ENCODE measurements around the gene P2RY13. TPM values are rescaled to one million over a fixed set of nuclear protein-coding genes. Genes with fewer than 3 reads are reported as not detected.
A peak's percentile ranks its signal among the peaks of the same experiment; 100 is the strongest.

Gene P2RY13
- total RNA-seq, 1 experiment from 2014 or later = not detected

DNA sequence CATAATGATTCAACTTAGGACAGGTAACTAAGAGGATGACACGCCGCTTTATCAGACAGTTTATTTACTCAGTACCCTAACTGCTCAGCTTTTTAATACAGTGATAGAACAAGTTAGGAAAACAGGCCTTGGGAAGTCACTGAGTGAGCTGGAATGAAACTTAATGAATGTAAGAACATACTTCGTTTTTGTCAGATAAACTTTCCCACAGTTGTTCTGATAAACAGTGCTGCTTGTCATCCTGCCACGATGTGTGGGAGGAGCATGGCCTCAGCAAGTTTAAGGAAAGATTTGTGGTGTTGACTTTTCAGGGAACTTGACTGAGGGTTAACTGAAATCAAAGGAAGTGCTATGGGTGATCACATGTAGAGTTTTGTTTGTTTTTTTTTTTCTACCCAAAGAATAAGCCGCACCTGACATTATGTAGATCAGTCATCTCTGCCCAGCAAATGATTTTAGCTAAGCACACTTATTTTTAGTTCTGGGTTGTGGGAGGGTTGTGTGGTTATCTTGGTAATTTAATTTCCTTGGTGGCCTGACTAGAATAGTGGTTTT, 45.4 kb downstream of the P2RY13 start:
- H4K20me1 ChIP-seq (ENCODE audit: low read length) = no peaks in the 10 kb centered on the region
- no peaks in the 10 kb centered on the region for H3F3A ChIP-seq (ENCODE audit: low read length, unreplicated experiment)
- peak overlapping the region; percentile 2 for H3K27ac ChIP-seq (ENCODE audit: low read length)
- TF ChIP-seq, protein P1, sequence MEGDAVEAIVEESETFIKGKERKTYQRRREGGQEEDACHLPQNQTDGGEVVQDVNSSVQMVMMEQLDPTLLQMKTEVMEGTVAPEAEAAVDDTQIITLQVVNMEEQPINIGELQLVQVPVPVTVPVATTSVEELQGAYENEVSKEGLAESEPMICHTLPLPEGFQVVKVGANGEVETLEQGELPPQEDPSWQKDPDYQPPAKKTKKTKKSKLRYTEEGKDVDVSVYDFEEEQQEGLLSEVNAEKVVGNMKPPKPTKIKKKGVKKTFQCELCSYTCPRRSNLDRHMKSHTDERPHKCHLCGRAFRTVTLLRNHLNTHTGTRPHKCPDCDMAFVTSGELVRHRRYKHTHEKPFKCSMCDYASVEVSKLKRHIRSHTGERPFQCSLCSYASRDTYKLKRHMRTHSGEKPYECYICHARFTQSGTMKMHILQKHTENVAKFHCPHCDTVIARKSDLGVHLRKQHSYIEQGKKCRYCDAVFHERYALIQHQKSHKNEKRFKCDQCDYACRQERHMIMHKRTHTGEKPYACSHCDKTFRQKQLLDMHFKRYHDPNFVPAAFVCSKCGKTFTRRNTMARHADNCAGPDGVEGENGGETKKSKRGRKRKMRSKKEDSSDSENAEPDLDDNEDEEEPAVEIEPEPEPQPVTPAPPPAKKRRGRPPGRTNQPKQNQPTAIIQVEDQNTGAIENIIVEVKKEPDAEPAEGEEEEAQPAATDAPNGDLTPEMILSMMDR (conservative IDR thresholded peaks at IDR 0.05; ENCODE audit: low read depth, low read length) = no peak
- TF ChIP-seq EZH2 (IDR thresholded peaks at IDR 0.05; ENCODE audit: low read length, unreplicated experiment) = no peak
- no peak for TF ChIP-seq EZH2phosphoT487 (IDR thresholded peaks at IDR 0.05; ENCODE audit: borderline replicate concordance, low read length)
- H3K4me3 ChIP-seq (ENCODE audit: low read length) = no peak overlapping the region
- peak overlapping the region; percentile 29 for H3K4me2 ChIP-seq (ENCODE audit: low read length)
- no peaks in the 10 kb centered on the region for H3K36me3 ChIP-seq (ENCODE audit: low read depth, low read length)
- BruUV-seq (replicated peaks) = no TSS peak
- ATAC-seq (peak; percentile 62), DNase-seq (peak; percentile 58)
- no peaks in the 10 kb centered on the region for H3K9me3 ChIP-seq (ENCODE audit: low read length)
- intact Hi-C loops (cut with micrococcal nuclease) = loop anchor here (1.0 kb wide), 2 partner anchors 57 to 116 kb away; no protein-coding TSS in a partner anchor
- ChIA-PET POLR2A (ENCODE audit: unreplicated experiment) (no interaction called here), CTCF (interaction anchor here (0.6 to 1.0 kb wide), 4 partner anchors 9 to 426 kb away, joined by 3 to 8 read pairs (median 4); no protein-coding TSS in a partner anchor)
- no peaks in the 10 kb centered on the region for H3K27me3 ChIP-seq (ENCODE audit: low read length)
- no peaks in the 10 kb centered on the region for H3K79me2 ChIP-seq (ENCODE audit: low read length)
- no peaks in the 10 kb centered on the region for H3K9me2 ChIP-seq (replicated peaks; ENCODE audit: low read length)
- H2AFZ ChIP-seq (ENCODE audit: low read length) = peak overlapping the region; percentile 5
- H3K4me1 ChIP-seq (ENCODE audit: insufficient read depth, low read length) = peaks cover 18% of the 10 kb centered on the region
- H3K9ac ChIP-seq (ENCODE audit: low read length) = no peak overlapping the region

DNA sequence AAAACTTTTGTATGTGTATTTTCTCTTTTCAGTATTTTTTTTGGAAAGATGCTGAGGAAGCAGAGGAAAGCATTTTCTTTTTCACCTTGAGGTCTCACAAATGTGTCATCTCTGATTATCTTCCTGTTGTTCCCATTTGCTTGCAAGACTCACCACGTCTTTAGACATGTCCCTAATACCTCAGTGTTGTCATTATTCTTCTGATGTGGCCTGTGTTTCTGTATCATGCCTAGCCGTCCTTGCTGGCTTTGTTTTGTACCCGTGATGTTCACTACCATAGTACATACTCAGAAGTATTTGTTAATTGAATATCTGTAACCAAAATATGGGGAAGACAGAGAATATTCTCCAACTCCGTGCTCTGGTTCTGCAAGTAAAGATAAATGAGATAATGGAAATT, 46.0 kb downstream of the P2RY13 start:
- no peak overlapping the region for H3K4me3 ChIP-seq (ENCODE audit: low read length)
- H3K9me3 ChIP-seq (ENCODE audit: low read length) = no peaks in the 10 kb centered on the region
- ChIA-PET POLR2A (ENCODE audit: unreplicated experiment) (no interaction called here), CTCF (interaction anchor here (0.7 to 1.0 kb wide), 2 partner anchors 44 to 427 kb away, joined by 3 to 5 read pairs; no protein-coding TSS in a partner anchor)
- DNase-seq (no peak), ATAC-seq (0 out of 2 replicates have a peak, but pooled peaks have one; percentile 12)
- H3K4me1 ChIP-seq (ENCODE audit: insufficient read depth, low read length) = peaks cover 18% of the 10 kb centered on the region
- peak overlapping the region; percentile 11; the same call in 1 of the 2 replicates for H3K4me2 ChIP-seq (ENCODE audit: low read length)
- H3K9ac ChIP-seq (ENCODE audit: low read length) = no peak overlapping the region
- TF ChIP-seq EZH2phosphoT487 (IDR thresholded peaks at IDR 0.05; ENCODE audit: borderline replicate concordance, low read length) = no peak
- TF ChIP-seq, protein P1 (conservative IDR thresholded peaks at IDR 0.05; ENCODE audit: low read depth, low read length) = no peak
- TF ChIP-seq EZH2 (IDR thresholded peaks at IDR 0.05; ENCODE audit: low read length, unreplicated experiment) = no peak
- H3K79me2 ChIP-seq (ENCODE audit: low read length) = no peaks in the 10 kb centered on the region
- H3F3A ChIP-seq (ENCODE audit: low read length, unreplicated experiment) = no peaks in the 10 kb centered on the region
- H3K36me3 ChIP-seq (ENCODE audit: low read depth, low read length) = no peaks in the 10 kb centered on the region
- no peak overlapping the region for H2AFZ ChIP-seq (ENCODE audit: low read length)
- H3K9me2 ChIP-seq (replicated peaks; ENCODE audit: low read length) = no peaks in the 10 kb centered on the region
- no peaks in the 10 kb centered on the region for H3K27me3 ChIP-seq (ENCODE audit: low read length)
- peak overlapping the region; percentile 2; the same call in 1 of the 2 replicates for H3K27ac ChIP-seq (ENCODE audit: low read length)
- H4K20me1 ChIP-seq (ENCODE audit: low read length) = no peaks in the 10 kb centered on the region
- BruUV-seq (replicated peaks) = no TSS peak
- intact Hi-C loops (cut with micrococcal nuclease) = loop anchor here (1.0 kb wide), 2 partner anchors 56 to 115 kb away; no protein-coding TSS in a partner anchor

DNA sequence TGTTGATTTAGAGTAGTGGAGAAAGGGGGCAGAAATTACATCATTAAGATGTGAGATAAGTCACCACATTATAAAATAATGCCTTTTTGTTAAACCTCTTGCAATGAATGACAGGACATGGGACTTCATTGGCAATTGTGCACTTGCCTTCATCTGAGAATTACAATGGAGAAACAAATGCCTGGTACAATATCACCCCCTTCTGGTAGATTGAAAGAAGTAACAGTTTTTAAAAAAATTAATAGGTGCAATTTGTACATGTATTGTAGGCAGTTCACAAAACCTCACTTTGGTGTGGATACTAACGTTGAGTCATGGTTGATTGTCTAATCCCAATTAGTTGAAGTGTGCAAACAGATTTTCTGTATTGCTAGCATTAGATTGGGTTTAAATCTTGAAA, 46.4 kb downstream of the P2RY13 start:
- no peak overlapping the region for H3K9ac ChIP-seq (ENCODE audit: low read length)
- no TSS peak for BruUV-seq (replicated peaks)
- H3F3A ChIP-seq (ENCODE audit: low read length, unreplicated experiment) = no peaks in the 10 kb centered on the region
- POLR2A ChIA-PET (ENCODE audit: unreplicated experiment) = no interaction called here
- H3K9me3 ChIP-seq (ENCODE audit: low read length) = no peaks in the 10 kb centered on the region
- H3K27me3 ChIP-seq (ENCODE audit: low read length) = no peaks in the 10 kb centered on the region
- TF ChIP-seq EZH2phosphoT487 (IDR thresholded peaks at IDR 0.05; ENCODE audit: borderline replicate concordance, low read length) = no peak
- no peak for TF ChIP-seq EZH2 (IDR thresholded peaks at IDR 0.05; ENCODE audit: low read length, unreplicated experiment)
- TF ChIP-seq, protein P1 (conservative IDR thresholded peaks at IDR 0.05; ENCODE audit: low read depth, low read length) = peak; percentile 82
- H2AFZ ChIP-seq (ENCODE audit: low read length) = no peak overlapping the region
- CTCF ChIA-PET = no interaction called here
- ATAC-seq (peak; percentile 51), DNase-seq (peak; percentile 64)
- intact Hi-C loops (cut with micrococcal nuclease) = loop anchor here (1.0 kb wide), 2 partner anchors 56 to 115 kb away; no protein-coding TSS in a partner anchor
- no peaks in the 10 kb centered on the region for H3K79me2 ChIP-seq (ENCODE audit: low read length)
- H3K4me1 ChIP-seq (ENCODE audit: insufficient read depth, low read length) = peaks cover 18% of the 10 kb centered on the region
- H3K9me2 ChIP-seq (replicated peaks; ENCODE audit: low read length) = no peaks in the 10 kb centered on the region
- H4K20me1 ChIP-seq (ENCODE audit: low read length) = no peaks in the 10 kb centered on the region
- no peaks in the 10 kb centered on the region for H3K36me3 ChIP-seq (ENCODE audit: low read depth, low read length)
- H3K4me3 ChIP-seq (ENCODE audit: low read length) = no peak overlapping the region
- peak overlapping the region; percentile 2; the same call in 1 of the 2 replicates for H3K27ac ChIP-seq (ENCODE audit: low read length)
- H3K4me2 ChIP-seq (ENCODE audit: low read length) = peak overlapping the region; percentile 11; the same call in 1 of the 2 replicates

Measured in PC-3 (cell line).